Embryonic facial prominence (tissue), 1 donor: Measurements from ENCODE around the gene ST6GALNAC4.

Source experiments
- DNase-seq: peaks from one replicate; pipeline ENCODE4 v3.0.0-alpha.2; 2016; ENCODE audit errors: extremely low spot score

Gene ST6GALNAC4

DNA sequence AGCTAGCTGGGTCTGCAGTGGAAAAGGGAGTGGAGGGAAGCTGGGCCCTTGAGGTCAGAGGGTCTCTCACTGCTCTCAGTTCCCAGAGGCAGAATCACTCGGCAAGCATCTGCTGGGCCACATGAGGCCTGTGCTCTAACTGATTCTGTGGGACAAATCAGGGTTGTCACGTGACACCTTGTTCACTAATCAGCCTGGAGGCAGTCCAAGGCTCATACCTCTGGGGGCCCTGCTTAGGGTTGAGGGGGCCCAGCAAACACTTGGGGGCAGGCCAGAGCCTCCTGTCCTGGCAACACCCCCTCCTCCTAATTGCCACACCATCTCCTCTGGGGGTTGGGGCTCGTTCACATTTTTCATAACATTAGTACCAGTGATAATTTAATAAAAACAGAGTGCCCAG is 29.9 kb upstream of the ST6GALNAC4 start:
- no peak for DNase-seq

GRCh38 chr9:127945942-127946341 is 29.1 kb upstream of the ST6GALNAC4 start:
- DNase-seq = no peak

- DNase-seq = no peak
Measured at GRCh38 chr9:127945338-127945737, 28.5 kb upstream of the ST6GALNAC4 start.

- no peak for DNase-seq
Measured at GRCh38 chr9:127944586-127945218, 27.9 kb upstream of the ST6GALNAC4 start.

DNA sequence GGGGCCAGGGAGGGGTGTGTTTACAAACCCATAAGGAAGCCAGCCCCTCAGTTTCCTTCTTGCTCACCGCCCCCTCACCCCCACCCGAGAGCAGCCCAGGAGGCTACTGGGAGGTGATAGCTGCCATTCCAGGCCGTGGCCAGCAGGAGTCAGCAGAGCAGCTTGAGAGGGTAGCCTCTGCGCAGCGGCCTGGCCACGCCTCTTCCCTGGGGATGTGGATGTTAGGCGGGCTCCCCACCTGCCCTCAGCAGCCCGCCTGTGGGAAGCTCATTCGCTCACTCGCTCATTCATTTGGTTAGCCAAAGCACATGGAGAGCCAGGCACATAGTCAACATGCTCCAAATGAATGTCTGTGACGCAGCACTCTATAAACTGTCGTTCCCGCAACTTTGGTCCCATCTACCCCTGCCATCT is 26.9 kb upstream of the ST6GALNAC4 start:
- no peak for DNase-seq

DNA sequence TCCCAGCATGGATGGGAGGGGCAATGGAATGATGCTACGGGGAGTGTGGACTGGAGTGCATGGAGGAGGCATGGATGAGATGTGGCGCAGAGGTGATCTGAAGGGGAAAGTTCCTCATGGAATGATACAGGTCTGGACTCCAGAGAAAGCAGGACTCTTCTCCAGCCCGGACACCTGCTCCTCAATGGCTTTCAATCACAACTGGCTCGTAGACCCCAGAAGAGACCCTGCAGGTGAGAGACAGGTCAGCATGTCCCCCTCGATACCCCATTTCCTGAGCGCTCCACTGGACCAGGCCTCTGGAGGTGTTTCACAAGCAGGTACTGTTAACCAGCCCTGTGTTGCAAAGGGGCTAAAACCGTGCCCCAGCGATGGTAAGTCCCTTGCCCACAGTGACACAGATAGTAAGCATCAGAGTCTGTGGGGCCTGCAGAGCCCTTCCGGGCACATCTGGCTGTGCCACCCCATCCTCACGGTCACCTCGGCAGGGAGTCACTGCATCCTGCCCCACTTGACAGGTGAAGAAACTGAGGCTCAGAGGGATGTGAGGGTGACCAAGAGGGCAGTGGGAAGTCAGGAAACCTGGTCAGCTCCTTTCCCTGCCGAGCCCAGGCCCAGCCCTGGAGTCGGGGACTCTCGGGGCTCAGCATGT is 26.3 kb upstream of the ST6GALNAC4 start:
- no peak for DNase-seq

GRCh38 chr9:127942216-127943010 is 25.6 kb upstream of the ST6GALNAC4 start:
- DNase-seq = no peak

DNA sequence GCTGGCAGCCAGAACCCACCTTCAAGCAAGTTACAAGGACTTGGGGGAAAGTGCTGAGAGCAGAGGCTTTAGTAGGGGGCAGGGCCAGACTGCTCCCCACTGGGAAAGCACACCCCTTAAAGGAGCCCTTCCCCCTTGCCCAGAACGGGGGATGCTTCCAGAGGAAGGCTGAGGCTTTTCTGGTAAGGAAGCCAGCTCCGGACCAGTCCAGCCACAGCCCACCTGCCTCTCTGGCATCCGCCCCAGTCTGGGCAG is 25.0 kb upstream of the ST6GALNAC4 start:
- DNase-seq = no peak

- no peak for DNase-seq
Measured at GRCh38 chr9:127941062-127941960, 24.5 kb upstream of the ST6GALNAC4 start.

GRCh38 chr9:127940593-127940992 is 23.8 kb upstream of the ST6GALNAC4 start:
- DNase-seq = no peak

- no peak for DNase-seq
Measured at GRCh38 chr9:127938298-127938690, 21.5 kb upstream of the ST6GALNAC4 start.

DNA sequence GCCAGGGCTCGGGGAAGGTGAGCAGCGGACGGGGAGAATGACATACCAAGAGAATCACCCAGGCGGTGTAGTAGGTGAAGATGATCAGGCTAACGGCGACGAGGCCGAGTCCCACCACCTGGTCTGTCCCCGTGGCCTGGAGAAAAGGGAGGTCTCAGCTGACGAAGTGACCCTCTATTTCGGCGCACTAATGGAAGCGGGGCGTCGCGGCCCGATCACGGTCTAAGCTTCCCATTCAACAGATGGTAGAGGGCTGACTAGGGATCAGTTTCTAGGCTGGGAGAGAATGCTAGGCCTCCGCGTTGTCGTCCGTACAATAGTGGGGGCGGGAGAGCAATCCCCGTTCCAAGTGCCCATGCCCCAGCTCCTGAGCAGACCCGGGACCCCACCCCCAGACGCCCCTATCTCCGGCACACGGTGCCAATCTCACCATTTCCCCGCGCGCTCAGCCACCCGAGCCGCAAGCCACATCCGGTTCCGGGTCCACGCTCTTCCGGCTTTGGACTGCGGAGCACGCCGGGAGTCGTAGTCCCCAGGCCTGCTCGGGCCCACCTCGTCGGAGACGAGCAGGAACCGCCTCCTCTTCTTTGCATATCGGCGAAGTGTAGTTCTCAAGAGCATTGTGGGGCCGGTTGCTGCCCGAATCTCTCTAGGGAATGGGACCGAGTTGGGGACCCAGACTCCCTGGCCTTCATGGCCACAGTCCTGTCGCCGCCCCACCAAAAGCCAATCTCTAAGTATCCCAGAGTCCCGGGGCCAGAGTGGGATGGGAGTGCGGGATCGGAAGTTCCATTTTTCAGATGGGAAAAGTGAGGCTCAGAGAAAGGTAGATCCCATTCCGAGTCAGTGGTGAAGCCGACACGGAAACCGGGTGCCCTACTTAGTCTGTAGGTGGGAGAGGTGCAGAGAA is 20.8 kb upstream of the ST6GALNAC4 start, which contains the start of gene DPM2:
Gene DPM2, minus strand, starts transcription at position 467 of the 910 bp plus-strand sequence. Its CDS starts 34 bp downstream, at position 433.
- DNase-seq = peak; percentile 82

- no peak for DNase-seq
Measured at GRCh38 chr9:127937056-127937387, 20.2 kb upstream of the ST6GALNAC4 start.

- no peak for DNase-seq
Measured at GRCh38 chr9:127936347-127936852, 19.6 kb upstream of the ST6GALNAC4 start.

DNA sequence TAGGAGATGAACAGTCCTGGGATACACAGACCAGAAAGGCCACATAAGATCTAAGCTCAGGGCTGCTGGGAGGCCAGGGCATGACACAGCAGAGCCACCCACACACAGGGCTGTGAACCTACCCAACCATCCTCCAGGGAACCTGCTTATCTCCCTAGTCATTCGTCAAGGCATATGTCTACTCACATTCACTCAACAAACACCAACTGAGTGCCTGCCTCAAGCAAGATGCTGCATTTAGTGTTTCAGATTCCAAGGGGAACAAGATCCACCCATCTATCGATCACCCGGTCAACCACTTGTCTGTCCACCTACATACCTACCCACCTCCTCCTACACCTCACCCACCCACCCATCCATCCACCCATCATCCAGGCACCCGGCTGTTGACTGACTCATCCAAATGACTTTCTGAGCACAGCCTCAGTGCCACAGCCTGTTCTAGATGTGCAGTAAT is 19.0 kb upstream of the ST6GALNAC4 start:
- no peak for DNase-seq

DNA sequence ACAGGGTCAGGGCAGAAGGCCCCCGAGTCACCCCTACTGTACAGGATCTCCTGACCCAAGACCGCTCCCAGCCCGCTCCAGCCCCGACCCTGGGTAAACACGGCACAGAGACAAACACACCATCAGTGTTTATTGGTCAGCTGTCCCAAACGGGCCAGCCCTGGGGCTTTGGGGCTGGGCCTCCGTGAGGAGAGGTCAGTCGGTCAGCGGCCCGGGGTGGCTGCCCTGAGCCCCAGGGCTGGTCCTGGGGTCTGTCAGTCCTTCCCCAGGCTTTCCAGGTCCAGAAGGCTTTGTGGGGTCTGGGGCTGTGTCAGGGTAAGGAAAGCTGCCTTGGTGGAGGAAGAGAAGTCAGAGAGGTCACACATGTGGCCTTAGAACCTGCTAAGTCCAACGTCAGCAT is 18.1 kb upstream of the ST6GALNAC4 start:
- DNase-seq = no peak

- no peak for DNase-seq
Measured at GRCh38 chr9:127934248-127934647, 17.4 kb upstream of the ST6GALNAC4 start.

DNA sequence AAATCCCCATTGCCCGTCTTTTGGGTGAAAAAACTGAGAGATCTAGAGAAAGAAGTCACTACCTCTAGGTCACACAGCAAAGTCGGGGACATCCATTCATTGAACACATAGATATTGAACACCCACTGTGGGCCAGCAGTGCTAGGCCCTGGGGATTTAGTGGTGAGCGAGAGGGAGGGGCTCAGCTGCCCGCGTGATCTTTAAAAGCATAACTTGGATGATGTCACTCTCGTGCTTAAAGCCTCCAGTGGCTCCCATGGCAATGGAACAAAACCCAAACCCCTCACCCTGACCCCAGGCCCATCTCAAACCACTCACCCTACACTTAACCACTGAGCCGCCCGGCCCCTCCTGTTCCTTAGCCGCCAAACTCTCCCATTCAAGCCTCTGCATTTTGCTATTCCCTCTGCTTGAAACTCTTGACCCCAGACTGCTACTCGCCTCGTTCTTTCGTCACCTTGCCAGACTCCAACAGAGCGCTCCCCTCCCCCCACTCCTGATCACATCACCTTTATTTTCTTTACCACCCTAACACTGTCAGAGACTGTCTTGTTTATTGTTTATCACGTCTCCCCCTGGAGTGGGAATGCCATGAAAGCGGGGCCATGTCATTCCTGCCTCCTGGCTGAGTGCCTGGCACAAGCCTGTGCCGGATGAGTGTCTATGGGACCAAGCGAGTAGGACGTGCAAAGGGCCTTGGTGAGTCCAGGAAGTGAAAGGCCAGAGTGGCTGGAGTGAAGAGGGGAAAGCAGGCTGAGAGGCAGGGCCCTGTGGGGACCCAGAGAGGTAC is 14.4 kb upstream of the ST6GALNAC4 start:
- no peak for DNase-seq

- DNase-seq = no peak
Measured at GRCh38 chr9:127930231-127931091, 13.6 kb upstream of the ST6GALNAC4 start, which contains the start of gene PIP5KL1. PIP5KL1 (minus strand) TSS chr9:127930777; CDS start chr9:127930752, 25 bp downstream.
